GM12864 (cell line): Measurements from ENCODE around the gene C1QTNF9.

ENCODE experiments used
- DNase-seq: peaks from one replicate; pipeline ENCODE4 v3.0.0-alpha.2; 2011; ENCODE audit warnings: low read depth
- H3K4me3 ChIP-seq: 2 replicates; pipeline ENCODE4 v1.5.1; 2011; ENCODE audit warnings: mild to moderate bottlenecking, low read depth, low read length, control low read depth
- TF ChIP-seq, protein P1 (sequence below): IDR thresholded peaks from 2 replicates; pipeline ENCODE4 v1.5.1; 2011; ENCODE audit warnings: low read depth, mild to moderate bottlenecking, moderate library complexity, low read length, control low read depth, inconsistent platforms; ENCODE audit errors: missing control alignments

C1QTNF9 gene

DNA sequence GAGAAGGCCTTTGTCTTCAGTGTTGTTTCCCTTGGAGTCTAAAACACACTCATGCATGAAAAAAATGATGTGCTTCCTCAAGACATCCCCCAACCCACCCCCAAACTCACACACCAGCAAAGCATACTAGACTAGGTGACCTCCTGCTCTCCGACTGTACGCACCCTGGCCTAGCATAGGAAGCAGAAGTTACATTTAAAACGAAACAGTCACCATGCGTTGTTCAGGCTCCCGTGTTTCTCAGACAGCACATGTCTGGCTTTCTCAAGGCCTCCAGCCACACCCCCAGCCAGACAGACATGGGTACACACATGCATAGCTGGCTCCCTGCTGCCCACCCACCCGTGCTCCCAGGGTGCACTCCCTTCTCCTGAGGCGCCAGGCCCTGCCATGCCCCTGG lies 28.7 kb upstream of the C1QTNF9 start:
- no peak overlapping the region for H3K4me3 ChIP-seq
- no peak for DNase-seq
- TF ChIP-seq, protein P1, sequence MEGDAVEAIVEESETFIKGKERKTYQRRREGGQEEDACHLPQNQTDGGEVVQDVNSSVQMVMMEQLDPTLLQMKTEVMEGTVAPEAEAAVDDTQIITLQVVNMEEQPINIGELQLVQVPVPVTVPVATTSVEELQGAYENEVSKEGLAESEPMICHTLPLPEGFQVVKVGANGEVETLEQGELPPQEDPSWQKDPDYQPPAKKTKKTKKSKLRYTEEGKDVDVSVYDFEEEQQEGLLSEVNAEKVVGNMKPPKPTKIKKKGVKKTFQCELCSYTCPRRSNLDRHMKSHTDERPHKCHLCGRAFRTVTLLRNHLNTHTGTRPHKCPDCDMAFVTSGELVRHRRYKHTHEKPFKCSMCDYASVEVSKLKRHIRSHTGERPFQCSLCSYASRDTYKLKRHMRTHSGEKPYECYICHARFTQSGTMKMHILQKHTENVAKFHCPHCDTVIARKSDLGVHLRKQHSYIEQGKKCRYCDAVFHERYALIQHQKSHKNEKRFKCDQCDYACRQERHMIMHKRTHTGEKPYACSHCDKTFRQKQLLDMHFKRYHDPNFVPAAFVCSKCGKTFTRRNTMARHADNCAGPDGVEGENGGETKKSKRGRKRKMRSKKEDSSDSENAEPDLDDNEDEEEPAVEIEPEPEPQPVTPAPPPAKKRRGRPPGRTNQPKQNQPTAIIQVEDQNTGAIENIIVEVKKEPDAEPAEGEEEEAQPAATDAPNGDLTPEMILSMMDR, result no peak

DNA sequence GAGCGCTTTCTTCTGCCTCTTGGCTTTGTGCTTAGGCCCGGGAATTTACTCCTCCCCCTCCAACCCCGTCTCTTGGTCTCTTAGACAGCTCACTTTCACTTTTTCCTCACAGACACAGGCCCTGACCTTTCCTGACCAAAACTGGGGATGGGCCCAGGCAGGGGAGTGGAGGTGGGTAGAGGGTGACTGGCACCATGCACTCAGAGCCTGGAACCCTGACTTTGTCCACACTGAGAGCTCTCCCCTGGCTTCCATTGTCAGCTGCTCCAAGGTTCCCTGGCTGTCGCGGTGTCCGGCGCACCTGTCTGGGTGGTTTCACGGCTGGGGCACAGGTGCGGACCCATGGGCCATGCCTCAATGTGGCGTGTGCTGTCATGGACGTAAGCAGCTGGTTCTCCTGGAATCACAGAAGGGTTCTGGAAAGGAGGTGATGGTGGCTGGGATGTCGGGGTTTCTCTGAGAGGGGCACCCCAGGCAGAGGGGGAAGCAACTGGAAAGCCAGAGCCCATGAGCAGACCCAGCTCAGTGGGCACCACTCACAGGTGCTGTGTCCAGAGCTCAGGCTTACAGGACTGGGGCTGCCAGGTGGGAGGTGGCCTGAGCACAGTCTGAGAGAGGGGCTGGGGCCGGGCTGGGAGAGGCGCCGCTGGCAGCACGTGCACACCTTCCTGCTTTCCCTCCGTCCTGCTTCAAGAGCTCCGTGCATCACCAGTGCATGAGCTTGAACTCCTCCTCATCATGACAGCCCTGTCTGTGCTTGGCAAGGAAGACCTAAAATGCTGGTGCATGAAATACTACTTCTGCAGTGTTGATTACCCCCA lies 28.0 kb upstream of the C1QTNF9 start:
- TF ChIP-seq, protein P1, result no peak
- no peak for DNase-seq
- H3K4me3 ChIP-seq, result no peak overlapping the region

DNA sequence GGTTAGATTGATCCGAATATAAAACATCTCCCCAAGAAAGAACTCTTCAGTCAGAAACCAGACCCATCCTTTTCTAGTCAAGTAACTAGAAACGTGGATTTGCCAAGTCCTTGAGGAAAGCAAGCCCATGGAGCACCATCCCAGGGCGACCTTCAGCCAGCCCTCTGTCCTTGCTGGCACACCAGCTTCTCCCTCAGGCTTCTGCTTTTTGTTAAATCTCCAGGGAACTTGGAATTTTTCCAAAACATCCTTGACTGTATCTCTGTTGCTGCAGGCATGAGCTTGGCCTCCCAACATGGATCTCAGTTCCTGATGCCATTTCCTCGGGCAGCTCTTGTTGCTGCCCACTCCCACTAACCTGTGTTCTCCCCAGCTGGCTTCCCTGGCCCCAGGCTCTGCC lies 27.1 kb upstream of the C1QTNF9 start:
- no peak overlapping the region for H3K4me3 ChIP-seq
- TF ChIP-seq, protein P1, result no peak
- no peak for DNase-seq

DNA sequence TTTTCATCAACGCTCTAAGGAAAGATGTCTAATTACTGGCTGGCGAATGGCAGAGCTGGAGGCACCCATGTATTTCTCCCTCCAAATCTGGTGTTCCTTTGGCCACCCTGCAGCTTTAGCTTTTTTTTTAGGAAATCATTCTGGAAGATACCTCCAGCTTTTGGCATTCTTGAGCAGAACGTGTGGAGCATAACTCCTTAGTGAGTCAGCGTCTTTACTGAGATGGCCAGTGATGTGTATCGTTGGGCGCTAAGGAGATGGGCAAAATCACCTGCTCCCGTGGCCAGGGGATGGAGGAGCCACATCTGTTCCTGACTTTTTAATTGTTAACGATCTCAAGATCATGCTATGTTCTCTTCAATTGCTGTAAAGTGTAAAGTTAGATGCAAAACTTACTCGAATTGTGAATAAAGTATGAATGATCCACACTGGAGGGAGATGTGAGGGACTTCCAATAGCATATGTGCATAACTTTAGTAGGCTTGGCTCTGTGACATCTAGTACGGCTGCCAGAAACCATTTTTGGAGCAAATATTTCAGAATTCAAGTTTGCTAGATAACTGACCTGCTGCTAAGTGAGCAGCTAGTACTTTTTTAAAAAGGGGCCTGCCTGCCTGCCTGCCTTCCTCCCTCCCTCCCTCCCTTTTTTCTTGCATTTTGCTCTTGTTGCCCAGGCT lies 24.4 kb upstream of the C1QTNF9 start:
- DNase-seq, result no peak
- H3K4me3 ChIP-seq, result no peak overlapping the region
- TF ChIP-seq, protein P1, result no peak

DNA sequence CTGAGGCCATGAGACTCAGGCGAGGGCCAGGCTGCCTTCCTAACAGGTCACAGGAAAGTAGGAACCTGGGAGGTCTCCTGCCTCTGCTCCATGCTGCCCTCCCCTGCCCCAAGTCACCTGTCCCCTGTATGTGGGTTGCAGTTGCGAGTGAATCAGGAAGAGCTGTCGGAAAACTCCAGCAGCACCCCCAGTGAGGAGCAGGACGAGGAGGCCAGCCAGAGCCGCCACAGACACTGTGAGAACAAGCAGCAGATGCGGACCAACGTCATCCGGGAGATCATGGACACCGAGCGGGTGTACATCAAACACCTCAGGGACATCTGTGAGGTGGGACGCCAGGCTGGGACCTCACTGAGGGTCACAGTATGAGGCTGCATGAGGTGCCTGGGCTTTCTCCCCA lies 22.8 kb upstream of the C1QTNF9 start:
- no peak for DNase-seq
- no peak overlapping the region for H3K4me3 ChIP-seq
- TF ChIP-seq, protein P1, result no peak

DNA sequence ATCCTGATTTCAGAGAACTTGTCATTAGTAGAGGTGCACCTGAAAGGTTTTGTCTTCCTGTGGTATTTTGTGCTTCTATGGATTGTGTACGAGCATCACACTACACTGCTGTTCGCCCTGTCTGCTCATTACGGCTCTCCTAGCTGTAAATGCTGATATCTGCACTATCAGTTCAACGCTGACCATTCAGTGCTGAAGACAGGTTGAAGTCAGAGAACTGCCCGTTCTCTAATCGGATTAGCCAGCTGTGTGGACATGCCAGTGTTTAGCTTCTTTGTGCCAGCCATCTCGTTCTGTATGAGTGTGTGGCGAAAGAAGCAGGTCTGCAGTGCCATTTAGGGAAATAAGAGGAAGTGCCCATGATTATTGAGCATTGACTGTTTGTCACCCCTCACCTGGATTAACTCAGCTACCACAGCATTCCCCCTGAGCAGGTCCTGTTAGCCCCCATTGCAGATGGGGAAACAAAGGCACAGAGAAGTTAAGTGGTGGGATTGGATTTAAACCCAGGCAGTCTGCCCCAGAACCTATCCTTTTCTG lies 21.6 kb upstream of the C1QTNF9 start:
- DNase-seq, result no peak
- H3K4me3 ChIP-seq, result no peak overlapping the region
- TF ChIP-seq, protein P1, result no peak

DNA sequence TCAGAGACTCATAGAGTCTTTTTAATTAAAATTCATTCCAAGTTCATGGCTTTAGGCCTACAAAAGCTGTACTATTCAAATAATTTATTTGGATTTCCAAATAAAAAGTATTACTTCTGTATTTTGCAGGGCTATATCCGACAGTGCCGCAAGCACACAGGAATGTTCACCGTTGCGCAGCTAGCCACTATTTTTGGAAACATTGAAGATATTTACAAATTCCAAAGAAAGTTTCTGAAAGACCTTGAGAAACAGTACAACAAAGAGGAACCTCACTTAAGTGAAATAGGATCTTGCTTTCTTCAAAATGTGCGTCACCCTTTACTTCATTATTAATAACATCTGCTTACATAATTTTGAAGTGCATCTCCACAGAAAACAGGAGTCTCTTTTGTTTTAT lies 20.5 kb upstream of the C1QTNF9 start:
- H3K4me3 ChIP-seq, result no peak overlapping the region
- DNase-seq, result no peak
- TF ChIP-seq, protein P1, result no peak
